ENCODE data around the gene SPOP.
"Not testable (repeated sequence)": the region's sequence is repeated elsewhere in the genome, so short reads cannot be mapped to it uniquely, and the experiment has no call there.

Gene SPOP

GRCh38 chr17:49667854-49668253, 10.0 kb downstream of the SPOP start:
- DNase-seq (ENCODE audit: low read depth) = no peak

DNA sequence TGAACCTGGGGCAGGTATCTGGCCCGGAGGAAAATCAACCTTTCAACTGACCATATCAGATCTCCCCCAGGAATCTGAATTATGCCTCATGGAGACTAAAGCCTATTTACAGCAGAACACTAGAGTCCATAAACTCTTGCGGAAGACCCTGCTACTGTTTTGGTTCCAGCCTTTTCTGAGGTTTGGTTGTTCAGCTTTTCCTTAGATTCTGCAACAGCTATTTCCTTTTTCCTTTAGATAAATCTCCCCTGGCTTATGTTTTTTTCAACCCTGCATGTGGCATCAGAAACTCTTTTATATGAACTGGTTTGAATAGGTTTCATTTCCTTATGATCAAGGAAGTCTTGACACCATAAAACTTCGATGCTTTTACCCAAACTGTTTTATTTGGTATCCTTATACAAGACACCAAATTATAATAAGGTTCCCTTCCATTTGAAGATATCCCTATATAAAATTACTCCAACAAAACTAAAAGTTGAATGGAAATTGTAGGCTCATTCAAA, 13.1 kb downstream of the SPOP start:
- no peak overlapping the region for H3K4me3 ChIP-seq (ENCODE audit: low read depth, low read length)
- DNase-seq (ENCODE audit: low read depth) = no peak

More at GRCh38 chr17:49667854-49668253, 10.0 kb downstream of the SPOP start:
- no peak overlapping the region for H3K4me3 ChIP-seq (ENCODE audit: low read depth, low read length)

DNA sequence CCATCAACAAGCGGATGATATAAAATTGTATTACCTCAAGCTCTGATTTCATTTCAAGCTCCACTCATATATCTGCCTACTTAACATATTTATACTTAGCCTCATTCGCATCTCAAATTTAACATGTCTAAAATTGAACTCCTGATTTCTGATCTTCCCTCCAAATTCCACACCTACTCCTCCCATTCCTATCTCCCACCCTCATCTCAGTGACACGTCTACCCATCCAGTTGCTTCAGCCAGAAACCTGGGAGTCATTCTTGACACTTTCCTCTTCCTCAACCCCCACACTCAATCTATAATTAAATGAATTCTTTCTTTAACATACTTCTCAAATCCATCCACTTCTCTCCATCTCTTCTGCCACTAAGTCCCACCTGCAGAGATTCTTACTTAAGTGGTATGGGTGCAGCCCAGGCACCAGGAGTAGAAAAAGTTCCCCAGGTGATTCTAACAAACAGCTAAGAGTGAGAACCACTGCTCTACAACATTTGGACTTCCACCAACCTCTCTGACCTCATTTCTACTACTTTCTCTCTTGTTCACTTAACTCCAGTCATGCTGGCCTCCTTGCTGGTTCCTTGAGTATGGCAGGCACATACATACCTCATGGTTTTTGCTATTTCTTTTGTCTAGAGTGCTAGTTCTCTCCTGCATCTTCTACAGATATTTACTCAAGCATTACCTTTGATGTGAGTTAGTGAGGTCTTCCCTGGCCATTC, 18.1 kb downstream of the SPOP start:
- no peak for DNase-seq (ENCODE audit: low read depth)
- no peak overlapping the region for H3K4me3 ChIP-seq (ENCODE audit: low read depth, low read length)

- DNase-seq (ENCODE audit: low read depth) = no peak
Observed at GRCh38 chr17:49656247-49656646, 21.6 kb downstream of the SPOP start.

GRCh38 chr17:49647256-49647585, 30.7 kb downstream of the SPOP start:
- DNase-seq (ENCODE audit: low read depth) = no peak
- H3K4me3 ChIP-seq (ENCODE audit: low read depth, low read length) = no peak overlapping the region

More at GRCh38 chr17:49656247-49656646, 21.6 kb downstream of the SPOP start:
- H3K4me3 ChIP-seq (ENCODE audit: low read depth, low read length) = no peak overlapping the region

DNA sequence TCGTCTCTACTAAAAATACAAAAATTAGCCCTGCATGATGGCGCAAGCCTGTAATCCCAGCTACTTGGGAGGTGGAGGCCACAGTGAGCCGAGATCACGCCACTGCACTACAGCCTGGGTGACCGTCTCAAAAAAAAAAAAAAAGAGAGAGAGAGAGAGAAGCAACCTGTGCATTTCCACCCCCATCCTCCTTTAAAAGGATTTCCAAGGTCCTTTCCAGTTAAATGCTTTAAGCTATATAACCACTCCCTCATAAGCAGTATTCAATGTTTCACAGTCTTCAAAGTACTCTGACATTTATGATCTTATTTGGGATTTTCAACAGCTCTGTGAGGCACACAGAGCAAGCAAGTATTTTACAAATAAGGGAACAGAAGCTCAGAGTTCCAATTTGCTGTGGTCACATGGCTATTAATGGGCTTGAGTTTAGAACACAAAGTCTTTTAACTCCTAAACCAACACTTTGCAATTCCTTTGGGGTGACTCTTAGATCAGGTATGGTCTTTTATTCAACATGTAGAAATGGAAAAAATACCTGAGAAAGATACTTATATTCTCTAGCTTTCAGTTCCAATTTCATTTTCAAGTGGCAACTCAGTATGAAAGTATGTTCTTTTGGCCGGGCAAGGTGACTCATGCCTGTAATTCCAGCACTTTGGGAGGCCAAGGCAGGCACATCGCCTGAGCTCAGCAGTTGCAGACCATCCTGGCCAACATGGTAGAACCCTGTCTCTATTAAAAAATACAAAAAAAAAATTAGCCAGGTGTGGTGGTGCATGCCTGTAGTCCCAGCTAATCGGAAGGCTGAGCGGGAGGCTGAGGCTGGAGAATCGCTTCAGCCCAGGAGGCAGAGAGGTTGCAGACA, 31.3 kb downstream of the SPOP start:
- peak overlapping the region; percentile 28 for H3K4me3 ChIP-seq (ENCODE audit: low read depth, low read length)
- peak; percentile 37 for DNase-seq (ENCODE audit: low read depth)

DNA sequence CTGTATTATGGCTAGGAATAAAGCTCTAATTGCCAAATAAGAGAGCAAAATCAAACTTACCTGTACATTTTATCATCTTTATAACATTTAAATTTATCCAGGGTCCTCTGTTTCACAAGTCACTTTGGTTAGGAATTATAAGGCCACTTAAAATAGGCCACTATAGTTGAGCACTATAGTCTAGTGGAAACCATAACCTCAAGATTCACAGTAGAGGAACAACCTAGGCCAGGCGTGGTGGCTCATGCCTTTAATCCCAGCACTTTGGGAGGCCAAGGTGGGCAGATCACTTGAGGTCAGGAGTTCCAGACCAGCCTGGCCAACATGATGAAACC, 31.9 kb downstream of the SPOP start:
- DNase-seq (ENCODE audit: low read depth); H3K4me3 ChIP-seq (ENCODE audit: low read depth, low read length): not testable (repeated sequence)

DNA sequence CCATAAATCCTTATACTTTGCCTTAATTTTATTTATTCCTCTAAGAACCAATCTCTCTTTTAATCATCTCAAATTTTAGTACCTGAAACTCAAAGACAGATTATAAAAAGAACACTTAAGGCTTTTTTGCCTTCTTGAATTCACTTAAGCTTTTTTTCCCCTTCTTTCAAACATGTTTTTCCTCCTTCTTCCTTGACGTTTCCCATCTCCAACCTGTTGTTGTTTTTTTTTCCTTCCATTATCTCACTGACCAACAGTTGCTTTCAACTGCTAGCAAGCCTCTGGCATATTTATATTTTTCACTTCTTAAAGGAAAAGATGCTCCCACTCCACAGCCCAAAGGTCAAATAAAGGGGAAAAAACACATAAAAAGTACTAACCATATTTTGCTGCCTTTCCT, 32.2 kb downstream of the SPOP start:
- no peak overlapping the region for H3K4me3 ChIP-seq (ENCODE audit: low read depth, low read length)
- DNase-seq (ENCODE audit: low read depth) = no peak

DNA sequence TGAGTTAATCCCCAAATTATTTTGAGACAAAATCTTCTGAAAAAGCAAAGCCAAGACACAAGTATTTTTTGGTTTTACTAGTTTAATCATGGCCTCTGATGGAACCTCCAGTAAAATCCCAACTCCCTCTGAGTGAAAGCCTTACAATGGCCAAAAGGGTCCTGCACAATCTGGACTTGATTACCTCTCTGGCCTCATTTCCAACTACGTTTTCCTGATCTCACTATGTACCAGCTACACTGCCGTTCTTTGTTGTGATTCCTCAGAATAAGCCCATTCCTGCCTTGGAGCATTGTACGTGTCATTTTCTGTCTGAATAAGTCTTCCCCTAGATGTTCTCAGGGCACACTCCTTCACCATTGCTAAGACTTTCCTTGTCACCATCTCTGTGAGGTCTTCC, 37.3 kb downstream of the SPOP start:
- H3K4me3 ChIP-seq (ENCODE audit: low read depth, low read length) = no peak overlapping the region
- no peak for DNase-seq (ENCODE audit: low read depth)

DNA sequence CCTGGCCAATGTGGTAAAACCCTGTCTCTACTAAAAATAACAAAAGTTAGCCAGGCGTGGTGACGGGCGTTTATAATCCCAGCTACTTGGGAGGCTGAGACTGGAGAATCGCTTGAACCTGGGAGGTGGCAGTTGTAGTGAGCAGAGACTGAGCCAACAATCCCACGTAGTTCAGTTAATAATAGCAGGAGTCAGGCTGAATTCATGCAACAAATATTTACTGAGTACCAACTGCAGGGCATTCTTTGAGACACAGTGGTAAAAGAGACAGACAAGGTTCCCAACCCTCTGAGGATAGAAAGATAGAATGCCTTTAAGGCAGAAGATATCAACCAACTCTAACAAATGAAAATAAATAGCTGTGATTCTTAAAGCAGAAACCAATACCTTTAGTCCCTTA, 39.1 kb downstream of the SPOP start:
- H3K4me3 ChIP-seq (ENCODE audit: low read depth, low read length) = no peak overlapping the region
- no peak for DNase-seq (ENCODE audit: low read depth)

DNA sequence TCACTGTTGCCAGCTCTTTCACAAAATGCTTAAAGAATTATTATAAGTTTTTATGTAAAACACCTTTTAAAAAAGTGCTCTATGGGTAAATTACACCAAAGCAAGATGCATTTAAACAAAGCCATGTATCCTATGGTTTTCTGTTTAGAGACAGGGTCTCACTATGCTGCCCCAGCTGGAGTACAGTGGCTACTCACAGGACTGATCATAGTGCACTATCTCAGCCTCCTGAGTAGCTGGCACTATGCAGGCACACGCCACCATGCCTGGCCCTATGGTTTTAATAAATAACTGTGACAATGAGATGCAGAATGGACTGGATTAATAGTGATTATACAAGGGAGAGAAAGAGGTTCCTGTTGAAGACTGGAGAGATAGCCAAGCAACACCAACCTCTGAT, 40.2 kb downstream of the SPOP start:
- no peak for DNase-seq (ENCODE audit: low read depth)
- no peak overlapping the region for H3K4me3 ChIP-seq (ENCODE audit: low read depth, low read length)

- no peak overlapping the region for H3K4me3 ChIP-seq (ENCODE audit: low read depth, low read length)
- DNase-seq (ENCODE audit: low read depth) = no peak
Observed at GRCh38 chr17:49637050-49637449, 40.8 kb downstream of the SPOP start.

- DNase-seq (ENCODE audit: low read depth) = no peak
- no peak overlapping the region for H3K4me3 ChIP-seq (ENCODE audit: low read depth, low read length)
Observed at GRCh38 chr17:49635121-49635520, 42.8 kb downstream of the SPOP start.

DNA sequence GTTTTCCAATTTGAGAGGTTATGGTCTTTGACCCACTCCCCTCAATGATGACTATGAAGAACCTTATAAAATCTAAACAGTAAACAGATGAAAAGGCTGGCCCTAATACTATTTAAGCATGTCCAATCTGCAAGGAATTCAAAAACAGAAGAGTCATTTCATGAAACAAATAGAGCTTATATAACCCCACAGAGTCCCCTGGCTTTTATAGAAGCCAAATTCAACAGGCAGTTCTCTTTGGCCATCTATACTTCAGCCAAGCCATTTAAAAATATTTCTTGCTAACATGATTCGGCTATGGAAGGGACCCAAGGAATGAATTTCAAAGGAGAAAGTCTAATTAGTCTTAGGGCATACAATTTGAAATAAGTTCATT, 43.4 kb downstream of the SPOP start:
- no peak overlapping the region for H3K4me3 ChIP-seq (ENCODE audit: low read depth, low read length)
- no peak for DNase-seq (ENCODE audit: low read depth)

DNA sequence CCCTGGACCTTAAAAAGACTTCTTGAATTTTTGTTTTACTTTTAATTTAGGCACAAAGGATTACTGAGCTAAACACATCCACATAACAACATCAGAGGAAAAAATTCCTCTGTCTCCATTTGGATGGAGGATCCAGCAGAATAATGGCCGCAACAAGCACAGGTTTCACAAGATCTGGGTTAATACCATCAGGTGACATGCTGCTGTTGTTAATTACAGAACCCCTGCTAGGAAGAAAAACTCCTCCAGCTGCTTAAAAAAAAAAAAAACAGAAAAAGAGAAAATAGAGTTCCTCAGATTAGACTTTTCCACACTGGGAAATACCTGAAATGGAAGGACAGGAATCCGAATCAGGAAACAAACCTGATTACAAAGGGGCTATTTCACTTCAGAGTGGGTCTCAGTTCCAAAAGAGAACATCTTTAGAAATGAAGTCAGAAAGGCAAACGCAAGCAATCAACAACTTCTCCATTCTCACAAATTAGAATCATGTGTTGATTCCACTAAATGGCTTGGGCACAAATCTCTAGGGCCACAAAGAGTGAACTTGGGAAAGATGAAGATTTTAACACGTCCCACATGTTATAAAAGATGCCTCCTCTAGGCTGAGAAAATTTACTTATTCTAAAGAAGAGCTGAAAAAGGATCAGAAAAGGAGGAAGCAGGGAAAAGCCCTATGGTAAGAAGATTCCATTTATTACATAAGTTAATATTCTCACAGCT, 44.0 kb downstream of the SPOP start:
- DNase-seq (ENCODE audit: low read depth) = no peak
- H3K4me3 ChIP-seq (ENCODE audit: low read depth, low read length) = no peak overlapping the region

- DNase-seq (ENCODE audit: low read depth) = no peak
- no peak overlapping the region for H3K4me3 ChIP-seq (ENCODE audit: low read depth, low read length)
Observed at GRCh38 chr17:49633250-49633649, 44.6 kb downstream of the SPOP start.

GRCh38 chr17:49632201-49632600, 45.7 kb downstream of the SPOP start:
- DNase-seq (ENCODE audit: low read depth) = no peak
- H3K4me3 ChIP-seq (ENCODE audit: low read depth, low read length) = no peak overlapping the region

DNA sequence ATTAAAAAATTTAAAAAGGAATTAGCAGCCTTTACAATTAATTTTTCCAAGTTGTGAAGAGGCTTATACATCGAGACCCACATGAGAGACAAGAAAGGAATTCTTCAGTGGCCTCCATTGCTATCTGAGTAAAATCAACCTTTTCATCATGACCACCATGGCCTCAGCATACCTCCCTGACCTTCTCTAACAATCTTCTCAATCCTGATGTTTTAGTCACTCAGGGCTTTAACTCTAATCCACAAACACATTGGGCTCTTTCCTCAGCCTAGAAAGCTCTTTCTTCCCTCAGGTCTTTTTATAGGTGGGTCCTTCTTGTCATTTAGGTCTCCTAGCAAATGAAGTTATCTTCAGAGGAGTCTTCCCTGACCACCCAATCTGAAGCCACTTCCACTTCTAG, 46.4 kb downstream of the SPOP start:
- H3K4me3 ChIP-seq (ENCODE audit: low read depth, low read length) = no peak overlapping the region
- no peak for DNase-seq (ENCODE audit: low read depth)

- H3K4me3 ChIP-seq (ENCODE audit: low read depth, low read length) = no peak overlapping the region
- no peak for DNase-seq (ENCODE audit: low read depth)
Observed at GRCh38 chr17:49630113-49630900, 47.6 kb downstream of the SPOP start.

DNA sequence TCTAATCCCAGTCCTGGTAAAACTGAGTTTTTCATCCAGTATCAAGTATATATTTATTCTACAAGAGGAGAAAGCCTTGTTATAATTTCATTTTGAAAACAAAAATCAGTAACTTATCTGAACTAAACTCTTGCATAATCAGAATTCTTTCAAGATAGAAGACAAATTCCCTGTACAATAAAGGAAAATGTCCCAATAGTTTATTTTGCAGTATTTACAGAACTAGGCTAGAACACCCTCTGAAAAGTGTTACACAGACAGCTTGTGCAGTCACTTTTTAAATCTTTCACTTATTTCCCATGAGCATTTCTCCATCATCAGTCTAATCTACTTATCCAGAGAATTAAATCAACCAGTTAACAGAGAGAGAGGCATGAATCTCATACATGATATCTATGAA, 48.5 kb downstream of the SPOP start:
- no peak for DNase-seq (ENCODE audit: low read depth)
- no peak overlapping the region for H3K4me3 ChIP-seq (ENCODE audit: low read depth, low read length)

Data from skeletal muscle cell (primary cell).